Activated CD8-positive, alpha-beta T cell treated with anti-CD3 and anti-CD28 coated beads, Interleukin-2, amount 10 ng/mL, durations not matched to agents 7 days and 5 days (primary cell): ENCODE measurements around the gene HSPB6. TPM values are rescaled to one million over a fixed set of nuclear protein-coding genes. Genes with fewer than 3 reads are reported as not detected.

Experiments
- ATAC-seq: fragments of 150-1000 bp; cut with Tn5 transposase; one replicate; pipeline ENCODE4 v1.10.0; 2021; ENCODE audit warnings: moderate library complexity
- CTCF ChIA-PET: fragments of 350-600 bp; sonication (Branson Sonifier 250); formaldehyde crosslinking; loops from one replicate; lab custom pipeline; 2021; ENCODE audit warnings: antibody characterized with exemption; lab: Charles Lee
- POLR2A ChIA-PET: fragments of 350-600 bp; sonication (Branson Sonifier 250); formaldehyde crosslinking; loops from one replicate; lab custom pipeline; 2021; ENCODE audit warnings: antibody characterized with exemption; lab: Charles Lee
- DNase-seq: peaks from one replicate; pipeline ENCODE4 v3.0.0-alpha.2; 2020
- H3K27ac Mint-ChIP-seq: one replicate; pipeline ENCODE4 v1.8.0; 2021; ENCODE audit warnings: mild to moderate bottlenecking, mixed read lengths
- H3K27me3 Mint-ChIP-seq: one replicate; pipeline ENCODE4 v1.8.0; 2021; ENCODE audit warnings: low read depth, mixed read lengths
- H3K36me3 Mint-ChIP-seq: one replicate; pipeline ENCODE4 v1.8.0; 2021; ENCODE audit warnings: low read depth, mixed read lengths
- H3K4me1 Mint-ChIP-seq: one replicate; pipeline ENCODE4 v1.8.0; 2021; ENCODE audit warnings: low read depth, mixed read lengths
- H3K4me3 Mint-ChIP-seq: one replicate; pipeline ENCODE4 v1.8.0; 2021; ENCODE audit warnings: mild to moderate bottlenecking, mixed read lengths
- H3K9me3 Mint-ChIP-seq: one replicate; pipeline ENCODE4 v1.8.0; 2022; ENCODE audit warnings: mixed read lengths; ENCODE audit not compliant: insufficient read depth
- total RNA-seq, 2 experiments: library from RNA; stranded (reverse); gene quantifications; one replicate each; pipeline ENCODE4 v1.2.3, GENCODE V29; 2021

The HSPB6 gene
- total RNA-seq, 2 experiments from 2014 or later = 0.65 TPM; not detected in 1

DNA sequence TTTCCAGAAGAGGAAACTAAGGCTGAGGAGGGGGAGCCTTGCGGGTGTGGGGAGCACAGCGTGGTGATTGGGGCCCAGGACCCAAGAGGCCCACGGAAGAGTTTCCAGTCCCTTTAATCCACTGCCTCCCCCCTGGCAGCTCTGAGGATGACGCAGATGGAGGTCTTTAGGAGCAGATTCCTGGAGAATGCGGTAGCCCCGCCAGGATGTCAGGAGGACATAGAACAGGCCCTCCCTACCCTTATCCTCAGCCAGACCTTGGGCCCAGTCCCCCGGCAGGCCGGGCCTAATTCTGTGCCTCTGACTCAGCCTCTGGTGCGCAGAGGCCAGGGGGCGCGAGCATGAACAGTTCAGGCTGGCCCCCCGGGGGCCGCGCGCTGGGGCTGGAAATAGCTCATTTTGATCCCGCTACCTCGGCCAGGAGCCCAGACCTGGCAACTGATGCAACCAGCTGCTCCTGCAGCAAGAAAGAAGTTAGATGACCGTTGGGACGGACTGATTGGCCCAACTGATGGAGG is 461 bp upstream of the HSPB6 start:
- POLR2A ChIA-PET = interaction anchor here (0.9 to 1.6 kb wide), 5 partner anchors 9 to 115 kb away, joined by 3 to 6 read pairs (median 3); partner anchors contain the start of genes LIN37, PSENEN and U2AF1L4
- Mint-ChIP-seq H3K36me3 (peaks cover 36% of the 10 kb centered on the region), H3K27me3 (no peaks in the 10 kb centered on the region), H3K9me3 (no peaks in the 10 kb centered on the region), H3K4me3 (peak overlapping the region; percentile 89), H3K27ac (peak overlapping the region; percentile 96), H3K4me1 (peaks cover 36% of the 10 kb centered on the region)
- DNase-seq = peak; percentile 45
- ATAC-seq = no peak
- CTCF ChIA-PET = interaction anchor here (0.9 to 1.0 kb wide), 2 partner anchors 12 to 63 kb away, joined by 3 read pairs; partner anchors contain the start of genes PSENEN and U2AF1L4

- Mint-ChIP-seq H3K27me3 (no peaks in the 10 kb centered on the region), H3K4me1 (peaks cover 36% of the 10 kb centered on the region), H3K27ac (no peak overlapping the region), H3K9me3 (no peaks in the 10 kb centered on the region), H3K36me3 (peaks cover 27% of the 10 kb centered on the region), H3K4me3 (peak overlapping the region; percentile 48)
- POLR2A ChIA-PET = no interaction called here
- ATAC-seq (no peak), DNase-seq (peak; percentile 58)
- CTCF ChIA-PET = interaction anchor here (1.0 kb wide), 1 partner anchor 10 kb away, joined by 3 read pairs; the partner anchor contains the start of genes PSENEN and U2AF1L4
Observed at GRCh38 chr19:35755550-35756376, 1.1 kb downstream of the HSPB6 start.

GRCh38 chr19:35755131-35755549 is 1.7 kb downstream of the HSPB6 start:
- Mint-ChIP-seq H3K4me3 (no peak overlapping the region), H3K9me3 (no peaks in the 10 kb centered on the region), H3K27ac (no peak overlapping the region), H3K36me3 (peaks cover 24% of the 10 kb centered on the region), H3K4me1 (peaks cover 37% of the 10 kb centered on the region), H3K27me3 (no peaks in the 10 kb centered on the region)
- CTCF ChIA-PET = interaction anchor here (1.0 kb wide), 1 partner anchor 10 kb away, joined by 3 read pairs; the partner anchor contains the start of genes PSENEN and U2AF1L4
- POLR2A ChIA-PET = no interaction called here
- DNase-seq (no peak), ATAC-seq (no peak)

- DNase-seq (no peak), ATAC-seq (no peak)
- H3K4me3 Mint-ChIP-seq = no peak overlapping the region
- peaks cover 40% of the 10 kb centered on the region for H3K4me1 Mint-ChIP-seq
- no peak overlapping the region for H3K27ac Mint-ChIP-seq
- peaks cover 20% of the 10 kb centered on the region for H3K36me3 Mint-ChIP-seq
- no peaks in the 10 kb centered on the region for H3K9me3 Mint-ChIP-seq
- no peaks in the 10 kb centered on the region for H3K27me3 Mint-ChIP-seq
- ChIA-PET POLR2A (no interaction called here), CTCF (no interaction called here)
Observed at GRCh38 chr19:35754370-35755130, 2.3 kb downstream of the HSPB6 start.

DNA sequence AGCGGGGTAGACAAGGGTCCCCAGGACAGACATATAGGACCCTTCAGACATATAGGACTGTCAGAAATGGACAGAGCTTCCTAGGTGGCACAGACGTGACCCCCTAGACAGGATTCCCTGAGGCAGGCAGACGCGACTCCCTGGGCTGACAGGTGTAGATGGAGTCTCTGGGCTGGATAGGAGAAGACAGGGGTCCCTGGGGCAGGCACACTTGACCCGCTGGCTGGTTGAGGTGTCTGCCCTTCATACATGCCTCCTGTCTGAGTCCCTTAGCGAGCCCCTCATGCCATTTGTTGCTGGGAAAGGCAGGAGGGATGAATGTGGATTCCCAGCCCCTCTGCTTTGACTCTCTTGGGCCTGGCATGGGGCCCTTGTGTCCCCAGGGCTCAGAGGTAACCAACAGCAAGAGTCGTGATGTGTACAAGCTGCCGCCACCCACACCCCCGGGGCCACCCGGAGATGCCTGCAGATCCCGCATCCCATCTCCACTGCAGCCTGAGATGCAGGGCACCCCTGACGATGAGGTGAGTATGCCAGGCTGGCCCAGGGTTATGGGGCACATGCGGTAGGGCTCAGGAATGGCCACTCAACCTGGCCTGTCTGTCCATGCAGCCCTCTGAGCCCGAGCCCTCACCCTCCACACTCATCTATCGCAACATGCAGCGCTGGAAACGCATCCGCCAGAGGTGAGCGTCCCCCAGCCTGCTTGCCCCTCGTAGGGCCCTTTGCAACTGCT is 3.0 kb downstream of the HSPB6 start:
- ChIA-PET POLR2A (no interaction called here), CTCF (no interaction called here)
- H3K4me1 Mint-ChIP-seq = peaks cover 36% of the 10 kb centered on the region
- H3K4me3 Mint-ChIP-seq = no peak overlapping the region
- no peak overlapping the region for H3K27ac Mint-ChIP-seq
- ATAC-seq = no peak
- no peak for DNase-seq
- H3K9me3 Mint-ChIP-seq = no peaks in the 10 kb centered on the region
- H3K36me3 Mint-ChIP-seq = peaks cover 15% of the 10 kb centered on the region
- H3K27me3 Mint-ChIP-seq = no peaks in the 10 kb centered on the region

- Mint-ChIP-seq H3K4me3 (no peak overlapping the region), H3K4me1 (peaks cover 42% of the 10 kb centered on the region), H3K27ac (no peak overlapping the region), H3K36me3 (peaks cover 15% of the 10 kb centered on the region), H3K9me3 (no peaks in the 10 kb centered on the region), H3K27me3 (no peaks in the 10 kb centered on the region)
- DNase-seq (no peak), ATAC-seq (no peak)
- ChIA-PET CTCF (no interaction called here), POLR2A (no interaction called here)
Observed at GRCh38 chr19:35752746-35753350, 4.0 kb downstream of the HSPB6 start.

- H3K36me3 Mint-ChIP-seq = peaks cover 13% of the 10 kb centered on the region
- ATAC-seq = no peak
- no peaks in the 10 kb centered on the region for H3K27me3 Mint-ChIP-seq
- peaks cover 42% of the 10 kb centered on the region for H3K4me1 Mint-ChIP-seq
- H3K4me3 Mint-ChIP-seq = no peak overlapping the region
- no peaks in the 10 kb centered on the region for H3K9me3 Mint-ChIP-seq
- ChIA-PET POLR2A (interaction anchor here (0.6 kb wide), 1 partner anchor 11 kb away, joined by 4 read pairs; no protein-coding TSS in a partner anchor), CTCF (interaction anchor here (1.3 kb wide), 1 partner anchor 67 kb away, joined by 3 read pairs; no protein-coding TSS in a partner anchor)
- DNase-seq = no peak
- H3K27ac Mint-ChIP-seq = no peak overlapping the region
Observed at GRCh38 chr19:35751839-35752745, 4.7 kb downstream of the HSPB6 start.

DNA sequence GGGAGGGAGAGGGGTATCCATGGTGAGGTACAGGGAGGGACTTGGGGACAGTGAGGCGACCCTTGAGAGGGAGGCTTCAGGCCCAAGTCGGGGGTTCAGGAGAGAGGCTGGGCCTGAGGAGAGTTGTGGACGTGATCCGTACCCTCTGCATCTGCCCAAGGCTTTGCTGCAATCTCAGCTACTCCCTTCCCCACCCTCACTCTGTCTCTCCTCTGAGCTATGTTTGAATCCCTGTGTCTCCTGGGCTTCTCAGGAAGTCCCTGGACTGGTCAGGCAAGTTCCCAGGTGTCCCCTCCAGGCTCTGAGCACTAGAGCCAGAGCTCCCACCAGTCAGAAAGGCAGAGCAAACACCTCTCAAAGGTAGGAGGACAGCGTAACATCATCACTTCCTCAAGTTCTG is 6.7 kb downstream of the HSPB6 start:
- Mint-ChIP-seq H3K27me3 (no peaks in the 10 kb centered on the region), H3K27ac (no peak overlapping the region), H3K4me3 (peak overlapping the region; percentile 30), H3K36me3 (peaks cover 11% of the 10 kb centered on the region), H3K9me3 (no peaks in the 10 kb centered on the region), H3K4me1 (peaks cover 47% of the 10 kb centered on the region)
- no peak for ATAC-seq
- DNase-seq = no peak
- POLR2A ChIA-PET = interaction anchor here (0.7 kb wide), 1 partner anchor 102 kb away, joined by 3 read pairs; the partner anchor contains the start of gene COX6B1
- CTCF ChIA-PET = no interaction called here

- ATAC-seq = peak; percentile 79
- H3K27me3 Mint-ChIP-seq = no peaks in the 10 kb centered on the region
- peaks cover 54% of the 10 kb centered on the region for H3K4me1 Mint-ChIP-seq
- H3K9me3 Mint-ChIP-seq = no peaks in the 10 kb centered on the region
- POLR2A ChIA-PET = interaction anchor here (0.8 to 1.6 kb wide), 6 partner anchors 9 to 183 kb away, joined by 3 to 6 read pairs (median 5); partner anchors contain the start of genes HSPB6 and KMT2B
- CTCF ChIA-PET = interaction anchor here (0.6 to 1.4 kb wide), 11 partner anchors 11 to 183 kb away, joined by 3 to 7 read pairs (median 4); no protein-coding TSS in a partner anchor
- peak within 1 kb of the TSS; percentile 96 for H3K27ac Mint-ChIP-seq
- peaks cover 9% of the 10 kb centered on the region for H3K36me3 Mint-ChIP-seq
- peak; percentile 100 for DNase-seq
- peak within 1 kb of the TSS; percentile 99 for H3K4me3 Mint-ChIP-seq
Observed at GRCh38 chr19:35748106-35749020, 8.5 kb downstream of the HSPB6 start, which contains the start of gene LIN37. TSS of gene LIN37 (plus strand) at chr19:35748576. CDS start at chr19:35748725, 149 bp downstream.
